NOMO-1 (cell line): ENCODE measurements around the gene SLFN5.
"Not testable (repeated sequence)": the region's sequence is repeated elsewhere in the genome, so short reads cannot be mapped to it uniquely, and the experiment has no call there.

Source experiments
- DNase-seq, 2 experiments: peaks; one replicate each; lab custom pipeline; 2025; ENCODE audit not compliant: unreplicated experiment in 2 of 2; lab: John Stamatoyannopoulos, UW

SLFN5 gene

GRCh38 chr17:35241520-35241919, 1.4 kb upstream of the SLFN5 start:
- DNase-seq: no peak

- peak; percentile 67 to 78 for DNase-seq
Observed at GRCh38 chr17:35242158-35242804, 591 bp upstream of the SLFN5 start.

DNA sequence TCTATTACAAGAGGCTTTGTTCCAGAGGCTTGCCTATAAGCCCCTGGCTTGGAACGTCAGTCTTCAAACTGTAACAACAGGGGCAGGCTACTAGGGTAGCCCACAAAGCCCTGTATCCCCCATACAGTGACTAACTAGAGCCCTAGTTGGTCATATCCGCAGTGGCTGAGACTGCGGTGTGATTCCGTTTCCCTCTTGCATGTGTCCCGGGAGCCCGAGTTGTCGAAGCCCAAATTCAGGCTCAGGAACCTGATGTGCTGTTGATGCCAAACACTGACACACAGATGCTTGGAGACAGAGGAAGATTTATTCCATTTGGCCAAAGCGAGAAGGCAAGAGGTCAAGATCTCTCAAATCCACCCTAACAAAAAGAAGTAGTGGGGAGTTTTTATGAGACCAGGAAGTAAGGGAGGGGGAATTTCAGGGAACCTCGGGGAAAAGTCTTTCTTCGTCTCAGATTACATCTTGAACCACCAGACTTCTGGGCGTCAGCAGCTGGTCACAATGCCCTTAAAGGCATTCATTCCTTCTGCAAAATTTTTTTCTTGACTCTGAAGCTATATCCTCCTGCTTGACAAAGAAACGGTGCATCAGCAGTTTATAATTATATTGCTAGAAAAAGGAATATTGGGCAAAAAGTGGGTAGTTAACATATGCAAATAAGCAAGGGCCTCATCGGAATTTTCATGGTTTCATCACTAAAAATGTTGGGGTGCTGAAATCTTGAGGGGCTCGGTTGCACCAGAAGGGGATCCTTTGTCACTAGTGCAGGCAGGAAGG, 879 bp downstream of the SLFN5 start:
- peak in 1 of 2 experiments; percentile 45 for DNase-seq

DNA sequence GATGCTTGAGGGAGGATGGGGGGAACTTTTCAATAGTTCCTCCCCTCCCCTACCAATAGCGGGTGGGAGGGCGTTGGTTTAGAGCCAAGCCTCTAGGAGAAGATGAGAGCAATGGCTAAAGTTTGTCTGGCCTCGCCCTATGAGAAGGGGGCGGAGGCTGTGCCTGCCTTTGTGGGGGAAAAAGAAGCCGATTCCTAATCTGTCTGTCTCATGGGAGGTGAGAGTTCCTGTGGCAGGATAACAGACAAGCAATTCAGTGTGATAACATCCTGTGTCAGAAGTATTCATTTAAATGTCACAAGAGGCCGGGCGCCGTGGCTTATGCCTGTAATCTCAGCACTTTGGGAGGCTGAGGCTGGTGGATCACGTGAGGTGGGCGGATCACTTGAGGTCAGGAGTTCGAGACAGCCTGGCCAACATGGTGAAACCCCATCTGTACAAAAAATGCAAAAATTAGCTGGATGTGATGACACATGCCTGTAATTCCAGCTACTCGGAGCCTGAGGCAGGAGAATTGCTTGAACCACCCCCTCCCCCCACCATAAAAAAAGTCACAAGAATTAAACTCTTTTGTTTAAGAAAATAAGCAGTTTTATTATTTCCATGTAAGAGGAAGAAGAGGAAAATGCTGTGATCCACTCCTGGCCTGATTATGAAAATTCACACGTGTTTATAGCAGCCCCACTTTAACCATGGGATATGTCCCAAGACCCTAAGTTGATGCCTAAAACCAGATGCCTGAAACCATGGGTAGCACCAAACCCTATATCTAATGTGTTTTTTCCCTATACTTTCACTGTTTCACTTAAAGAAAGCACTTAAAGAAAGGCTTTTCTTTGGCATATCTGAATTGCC, 1.7 kb downstream of the SLFN5 start:
- DNase-seq: no peak

DNA sequence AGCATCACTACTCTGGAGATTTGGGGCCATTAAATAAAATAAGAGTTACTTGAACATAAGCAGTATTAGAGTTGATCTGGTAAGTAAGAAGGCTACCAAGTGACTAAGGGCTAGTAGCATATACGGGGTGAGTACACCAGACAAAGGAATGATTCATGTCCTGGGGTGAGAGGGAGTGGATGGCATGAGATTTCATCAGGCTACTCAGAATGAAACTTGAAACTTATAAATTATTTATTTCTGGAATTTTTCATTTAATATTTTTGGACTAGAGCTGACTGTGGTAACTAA, 2.3 kb downstream of the SLFN5 start:
- no peak for DNase-seq

- peak; percentile 35 to 67 for DNase-seq
Observed at GRCh38 chr17:35252651-35253050, 9.8 kb downstream of the SLFN5 start.

DNA sequence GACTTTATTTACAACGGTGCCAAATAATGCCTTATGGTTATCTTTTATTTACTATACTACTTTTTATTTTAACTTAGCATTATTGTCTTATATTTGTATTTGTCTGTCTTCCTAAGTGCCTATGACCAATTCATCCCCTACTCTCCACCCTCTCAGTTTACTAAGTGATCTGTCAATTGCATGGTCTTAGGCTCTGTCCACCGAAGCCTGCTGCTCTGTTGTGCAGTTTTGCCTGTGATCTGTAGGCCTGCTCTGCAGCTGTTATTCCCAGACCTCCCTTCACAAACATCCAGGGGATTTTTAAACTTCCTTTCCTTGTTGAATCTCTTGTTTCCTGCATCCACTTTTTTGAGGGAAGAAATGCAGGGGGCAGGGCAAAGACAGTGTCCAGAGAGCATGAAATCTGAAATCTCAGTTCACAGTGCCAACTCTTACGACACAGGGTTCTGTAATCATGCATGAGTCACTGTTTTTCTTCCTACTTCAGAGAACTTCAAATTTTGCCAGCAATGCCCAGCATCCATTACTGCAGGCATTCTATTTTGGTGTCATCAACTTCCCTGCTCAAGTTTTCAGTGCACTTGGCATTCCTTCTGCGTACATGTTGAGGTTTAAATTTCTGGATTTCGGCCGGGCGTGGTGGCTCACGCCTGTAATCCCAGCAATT, 11.4 kb downstream of the SLFN5 start:
- peak; percentile 64 to 86 for DNase-seq

- no peak for DNase-seq
Observed at GRCh38 chr17:35255316-35255715, 12.4 kb downstream of the SLFN5 start.

DNA sequence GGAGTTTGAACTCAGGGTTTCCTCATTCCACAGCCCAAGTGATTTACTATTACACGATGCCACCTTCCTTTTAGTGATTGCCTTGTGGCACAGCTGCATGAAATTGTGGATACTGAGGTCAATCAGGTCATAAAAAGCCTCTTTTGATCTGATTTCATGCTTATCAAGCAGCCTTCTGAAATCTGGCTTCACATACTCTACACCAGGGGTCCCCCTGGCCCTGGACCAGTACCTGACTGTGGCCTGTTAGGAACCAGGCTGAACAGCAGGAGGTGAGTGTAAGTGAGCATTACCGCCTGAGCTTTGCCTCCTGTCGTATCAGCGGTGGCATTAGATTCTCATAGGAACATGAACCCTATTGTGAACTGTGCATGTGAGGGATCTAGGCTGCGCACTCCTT, 13.8 kb downstream of the SLFN5 start:
- DNase-seq: no peak

- no peak for DNase-seq
Observed at GRCh38 chr17:35257208-35257659, 14.4 kb downstream of the SLFN5 start.

DNA sequence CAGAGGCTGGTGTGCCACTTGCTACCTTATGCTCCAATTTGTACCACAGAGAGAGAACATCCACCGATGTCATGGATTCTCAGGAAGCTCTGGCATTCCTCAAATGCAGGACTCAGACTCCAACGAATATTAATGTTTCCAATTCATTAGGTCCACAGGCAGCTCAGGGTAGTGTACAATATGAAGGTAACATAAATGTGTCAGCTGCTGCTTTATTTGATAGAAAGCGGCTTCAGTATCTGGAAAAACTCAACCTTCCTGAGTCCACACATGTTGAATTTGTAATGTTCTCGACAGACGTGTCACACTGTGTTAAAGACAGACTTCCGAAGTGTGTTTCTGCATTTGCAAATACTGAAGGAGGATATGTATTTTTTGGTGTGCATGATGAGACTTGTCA, 16.1 kb downstream of the SLFN5 start:
- no peak for DNase-seq

DNA sequence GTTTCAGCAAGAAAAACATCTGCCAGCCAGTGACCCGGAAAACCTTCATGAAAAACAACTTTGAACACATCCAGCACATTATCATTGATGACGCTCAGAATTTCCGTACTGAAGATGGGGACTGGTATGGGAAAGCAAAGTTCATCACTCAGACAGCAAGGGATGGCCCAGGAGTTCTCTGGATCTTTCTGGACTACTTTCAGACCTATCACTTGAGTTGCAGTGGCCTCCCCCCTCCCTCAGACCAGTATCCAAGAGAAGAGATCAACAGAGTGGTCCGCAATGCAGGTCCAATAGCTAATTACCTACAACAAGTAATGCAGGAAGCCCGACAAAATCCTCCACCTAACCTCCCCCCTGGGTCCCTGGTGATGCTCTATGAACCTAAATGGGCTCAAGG, 22.2 kb downstream of the SLFN5 start:
- DNase-seq: no peak

- DNase-seq: no peak
Observed at GRCh38 chr17:35265566-35266141, 22.8 kb downstream of the SLFN5 start.

GRCh38 chr17:35274167-35275066, 31.5 kb downstream of the SLFN5 start:
- not testable (repeated sequence) for DNase-seq

GRCh38 chr17:35278454-35278853, 35.6 kb downstream of the SLFN5 start:
- not testable (repeated sequence) for DNase-seq

DNA sequence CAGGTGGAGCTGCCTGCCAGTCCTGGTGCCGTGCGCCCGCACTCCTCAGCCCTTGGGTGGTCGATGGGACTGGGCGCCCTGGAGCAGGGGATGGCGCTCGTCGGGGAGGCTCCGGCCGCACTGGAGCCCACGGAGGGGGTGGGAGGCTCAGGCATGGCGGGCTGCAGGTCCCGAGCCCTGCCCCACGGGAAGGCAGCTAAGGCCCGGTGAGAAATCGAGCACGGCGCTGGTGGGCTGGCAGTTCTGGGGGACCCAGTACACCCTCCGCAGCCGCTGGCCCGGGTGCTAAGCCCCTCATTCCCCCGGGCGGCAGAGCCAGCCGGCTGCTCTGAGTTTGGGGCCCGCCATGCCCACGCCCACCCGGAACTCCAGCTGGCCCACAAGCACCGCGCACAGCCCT, 36.0 kb downstream of the SLFN5 start:
- not testable (repeated sequence) for DNase-seq

- DNase-seq: no peak
Observed at GRCh38 chr17:35283767-35284166, 40.9 kb downstream of the SLFN5 start.

GRCh38 chr17:35284955-35285354, 42.1 kb downstream of the SLFN5 start:
- no peak for DNase-seq

DNA sequence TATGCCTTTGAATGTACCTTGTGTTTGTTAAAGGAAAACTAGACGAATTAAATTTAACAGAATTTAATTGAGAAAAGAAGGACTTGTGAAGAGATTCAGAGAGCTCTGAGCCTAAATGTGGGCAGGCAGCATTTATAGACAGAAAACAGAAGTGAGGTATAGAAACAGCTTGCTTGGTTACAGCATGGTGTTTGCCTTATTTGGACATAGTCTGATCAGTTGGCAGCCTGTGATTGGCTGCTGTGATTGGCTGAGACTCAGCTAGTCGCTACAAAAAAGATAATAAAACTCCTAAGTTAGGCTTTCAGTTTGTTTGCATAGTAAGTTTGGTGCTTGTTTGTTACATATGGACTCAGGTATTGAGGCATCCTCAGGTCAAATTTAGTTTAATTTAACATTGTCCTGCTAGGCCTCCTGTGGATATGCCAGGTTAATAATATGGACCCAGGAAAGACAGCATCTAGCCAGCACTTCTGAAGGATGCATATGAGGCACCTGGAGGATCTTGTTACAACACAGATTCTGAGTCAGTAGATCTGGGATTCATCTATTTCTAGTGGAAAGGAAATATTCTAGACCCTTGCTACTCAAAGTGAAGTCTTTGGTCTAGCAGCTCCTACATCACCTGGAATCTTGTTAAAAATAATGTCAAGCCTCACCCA, 43.4 kb downstream of the SLFN5 start:
- peak in 1 of 2 experiments; percentile 72 for DNase-seq
